NCI-H748 treated with DMSO at 0.1 percent for 48 hours (cell line): Measurements from ENCODE around the gene DUSP21.
"Not testable (repeated sequence)": the region's sequence is repeated elsewhere in the genome, so short reads cannot be mapped to it uniquely, and the experiment has no call there.

Source experiments
- DNase-seq: peaks from one replicate; lab custom pipeline; 2025; lab: John Stamatoyannopoulos, UW

The DUSP21 gene

DNA sequence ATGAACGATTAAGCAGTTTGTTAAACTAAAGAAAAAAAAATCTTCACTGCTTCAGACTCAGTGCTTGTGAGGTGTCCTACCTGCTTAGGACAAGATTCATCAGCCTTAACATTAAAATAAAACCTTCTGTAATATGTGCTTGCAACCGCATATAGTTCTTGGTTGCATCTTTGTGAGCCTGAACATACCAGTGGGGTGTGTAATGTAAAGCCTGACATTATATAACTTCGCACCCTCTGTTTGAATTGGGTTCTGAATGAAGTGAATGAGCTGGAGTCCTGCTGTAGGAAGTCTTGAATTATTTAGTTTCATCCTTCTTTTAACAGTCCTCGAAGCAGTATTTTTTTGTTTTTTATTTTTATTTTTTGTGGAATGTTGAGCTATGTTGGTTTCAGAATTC lies 32.3 kb downstream of the DUSP21 start:
- no peak for DNase-seq

DNA sequence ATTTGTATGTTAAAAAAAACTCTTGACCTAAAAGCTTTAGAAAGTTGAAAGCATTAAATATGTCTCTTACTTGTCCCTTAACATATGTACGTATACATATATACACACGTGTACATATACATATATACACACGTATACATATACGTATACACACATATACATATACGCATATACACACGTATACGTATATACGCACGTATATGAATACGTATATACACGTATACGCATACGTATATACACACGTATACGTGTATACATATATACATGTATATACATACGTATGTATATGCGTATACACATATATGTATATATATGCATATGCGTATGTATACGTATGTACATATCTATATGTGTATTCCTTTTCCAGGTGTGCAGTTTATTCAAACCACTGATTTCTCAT lies 32.9 kb downstream of the DUSP21 start:
- no peak for DNase-seq

DNA sequence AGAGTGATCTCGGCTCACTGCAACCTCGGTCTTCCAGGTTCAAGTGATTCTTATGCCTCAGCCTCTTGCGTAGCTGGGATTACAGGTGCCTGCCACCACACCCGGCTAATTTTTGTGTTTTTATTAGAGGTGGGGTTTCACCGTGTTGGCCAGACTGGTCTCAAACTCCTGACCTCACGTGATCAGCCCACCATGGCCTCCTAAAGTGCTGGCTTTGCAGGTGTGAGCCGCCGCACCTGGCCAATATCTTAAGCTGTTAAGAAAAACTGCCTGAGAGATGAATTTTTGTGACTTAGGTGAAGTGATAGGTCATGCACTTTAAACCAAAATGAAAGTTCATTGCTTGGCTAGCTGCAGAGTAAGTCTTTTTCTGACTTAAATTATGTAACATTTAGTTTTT lies 35.0 kb downstream of the DUSP21 start:
- no peak for DNase-seq

DNA sequence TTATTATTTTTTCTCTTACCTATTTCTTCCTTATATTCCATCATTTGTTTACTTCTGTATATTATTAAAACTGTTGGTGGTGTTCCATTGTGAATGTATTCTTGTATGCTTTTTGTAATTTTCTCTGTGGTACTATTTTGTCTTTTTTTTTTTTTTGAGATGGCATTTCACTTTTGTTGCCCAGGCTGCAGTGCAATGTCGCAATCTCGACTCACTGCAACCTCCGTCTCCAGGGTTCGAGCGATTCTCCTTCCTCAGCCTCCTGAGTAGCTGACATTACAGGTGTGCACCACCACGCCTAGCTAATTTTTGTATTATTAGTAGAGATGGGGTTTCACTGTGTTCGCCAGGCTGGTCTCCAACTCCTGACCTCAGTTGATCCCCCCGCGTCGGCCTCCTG lies 37.7 kb downstream of the DUSP21 start:
- DNase-seq, result no peak

DNA sequence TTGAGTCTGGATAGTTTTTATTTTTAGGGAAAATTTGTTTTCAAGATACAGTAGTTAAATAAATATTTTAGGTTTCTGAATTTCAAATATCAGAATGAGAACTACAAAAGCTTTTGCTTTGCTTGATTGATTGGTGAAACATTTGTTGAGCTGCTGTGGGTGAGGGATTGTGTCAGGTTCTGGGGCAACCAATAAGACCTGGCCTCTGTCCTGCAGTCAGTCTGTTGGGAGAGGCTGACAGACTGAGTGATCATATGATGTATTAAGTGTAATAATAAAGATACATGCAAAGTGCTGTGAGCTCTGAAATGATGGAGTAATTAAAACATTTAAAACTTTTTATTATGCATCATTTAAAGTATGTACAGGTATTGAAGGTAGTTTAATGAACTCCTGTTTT lies 38.8 kb downstream of the DUSP21 start:
- no peak for DNase-seq

DNA sequence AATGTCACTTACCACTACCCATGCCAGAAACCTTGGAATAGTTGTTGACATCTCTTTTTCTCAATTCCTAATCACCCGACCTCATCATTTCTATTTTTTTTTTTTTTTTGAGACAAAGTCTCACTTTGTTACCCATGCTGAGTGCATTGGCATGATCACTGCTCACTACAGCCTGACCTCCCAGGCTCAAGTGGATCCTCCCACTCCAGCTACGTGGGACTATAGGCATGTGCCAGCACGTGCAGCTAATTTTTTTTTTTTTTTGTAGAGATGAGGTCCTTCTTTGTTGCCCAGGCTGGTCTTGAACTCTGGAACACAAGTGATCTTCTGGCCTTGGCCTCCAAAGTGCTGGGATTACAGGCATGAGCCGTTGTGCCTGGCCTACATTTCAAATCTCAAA lies 41.1 kb downstream of the DUSP21 start:
- no peak for DNase-seq

DNA sequence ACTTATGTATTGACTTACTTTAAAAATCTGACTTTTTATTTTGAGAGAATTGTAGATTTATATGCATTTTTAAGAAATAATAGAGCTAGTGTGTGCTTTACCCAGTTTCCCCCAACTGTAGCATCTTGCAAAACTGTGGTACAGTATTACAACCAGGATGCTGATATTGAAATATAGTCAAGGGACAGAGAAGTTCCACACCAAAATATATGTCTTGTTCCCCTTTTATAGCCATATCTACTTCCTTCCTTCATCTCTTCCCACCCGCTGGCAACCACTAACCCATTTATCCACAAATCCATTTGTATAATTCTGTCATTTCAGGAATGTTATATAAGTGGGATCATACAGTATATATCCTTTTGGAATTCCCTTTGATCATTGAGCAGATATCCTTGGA lies 46.0 kb downstream of the DUSP21 start:
- DNase-seq, result no peak

DNA sequence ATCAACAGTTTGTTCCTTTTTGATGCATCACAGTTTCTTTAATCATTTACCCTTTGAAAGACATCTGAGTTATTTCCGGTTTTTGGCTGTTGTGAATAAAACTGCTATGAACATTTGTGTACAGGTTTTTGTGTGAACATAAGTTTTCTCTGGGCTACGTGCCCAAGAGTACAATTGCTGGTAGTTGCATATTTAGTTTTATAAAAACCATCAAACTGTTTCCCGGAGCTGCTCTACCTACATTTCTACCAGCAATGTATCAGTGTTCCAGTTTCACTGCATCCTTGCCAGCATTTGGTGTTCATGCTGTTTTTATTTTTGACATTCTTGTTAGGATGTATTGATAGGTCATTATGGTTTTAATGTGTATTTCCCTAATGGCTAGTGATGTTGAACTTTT lies 46.4 kb downstream of the DUSP21 start:
- no peak for DNase-seq

DNA sequence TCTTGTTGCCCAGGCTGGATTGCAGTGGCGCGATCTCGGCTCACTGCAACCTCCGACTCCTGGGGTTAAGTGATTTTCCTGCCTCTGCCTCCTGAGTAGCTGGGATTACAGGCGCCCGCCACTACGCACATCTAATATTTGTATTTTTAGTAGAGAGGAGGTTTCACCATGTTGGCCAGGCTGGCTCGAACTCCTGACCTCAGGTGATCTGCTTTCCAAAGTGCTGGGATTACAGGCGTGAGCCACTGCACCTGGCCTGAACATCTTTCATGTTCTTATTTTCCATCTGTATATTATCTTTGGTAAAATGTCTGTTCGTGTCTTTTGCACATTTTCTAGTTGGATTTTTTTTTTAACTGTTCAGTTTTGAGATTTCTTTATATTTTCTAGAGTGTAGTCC lies 46.9 kb downstream of the DUSP21 start:
- not testable (repeated sequence) for DNase-seq

DNA sequence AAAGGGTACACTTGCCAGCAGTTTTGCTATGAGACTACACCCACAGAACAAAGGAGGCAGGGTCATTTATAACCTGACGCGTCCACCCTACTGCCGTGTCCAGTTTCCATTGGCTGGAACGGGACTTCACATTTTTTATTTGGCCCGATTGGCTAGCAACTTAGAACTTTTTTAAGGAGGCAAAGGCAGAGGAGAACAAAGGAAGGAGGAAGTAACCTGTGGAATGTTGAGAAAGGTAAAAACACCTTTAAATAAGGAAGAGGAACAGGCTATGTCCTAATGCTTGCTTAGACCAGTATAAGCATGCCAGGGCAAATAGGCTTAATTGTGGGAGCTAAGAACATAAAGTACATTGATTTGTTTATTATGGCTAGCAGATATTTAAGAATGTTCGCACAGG lies 47.8 kb downstream of the DUSP21 start:
- DNase-seq, result no peak
